Prostate gland (tissue), 2 donors: Measurements from ENCODE around the gene HOXA10. TPM values are rescaled to one million over a fixed set of nuclear protein-coding genes. Genes with fewer than 3 reads are reported as not detected.

ENCODE experiments used
- DNase-seq: peaks from one replicate; pipeline ENCODE4 v3.0.0-alpha.2; 2019; ENCODE audit warnings: low spot score
- H3K27ac ChIP-seq, 2 donors: fragments of 200-600 bp; sonication (generic); 2 replicates each; pipeline ENCODE4 v1.5.1; 2017 to 2019
- H3K27me3 ChIP-seq: fragments of 200-600 bp; sonication (generic); replicated peaks from 2 replicates; pipeline ENCODE4 v1.5.1; 2019; ENCODE audit not compliant: insufficient read depth
- H3K36me3 ChIP-seq, 2 donors: fragments of 200-600 bp; sonication (generic); 1 replicate in 1 of 2; 2 replicates in 1 of 2; pipeline versions ENCODE4 v1.5.1 to v1.8.1; 2017 to 2019
- H3K4me1 ChIP-seq: fragments of 200-600 bp; sonication (generic); replicated peaks from 2 replicates; pipeline ENCODE4 v1.5.1; 2019
- H3K4me3 ChIP-seq, 2 donors: fragments of 200-600 bp; sonication (generic); 2 replicates each; pipeline ENCODE4 v1.5.1; 2017 to 2019
- H3K9me3 ChIP-seq: fragments of 200-600 bp; sonication (generic); 2 replicates; pipeline ENCODE4 v1.5.1; 2017
- POLR2A ChIP-seq: fragments of 450-650 bp; IDR thresholded peaks from one replicate; pipeline ENCODE4 v1.6.1; 2016; ENCODE audit warnings: antibody characterized with exemption, mild to moderate bottlenecking
- POLR2AphosphoS5 ChIP-seq: sonication (generic); formaldehyde crosslinking; IDR thresholded peaks from one replicate; pipeline ENCODE4 v1.6.1; 2017; ENCODE audit warnings: antibody characterized with exemption
- WGBS: methylation state at CpG from one replicate; pipeline ENCODE4 v1.1.5; 2018; 5-methylcytosine and 5-hydroxymethylcytosine counted together
- intact Hi-C: fragments of 100-400 bp; cut with DNase I; formaldehyde crosslinking; loops from one replicate; pipeline ENCODE4 v1.14.2; 2022
- total RNA-seq, 2 donors: library from RNA; depleted of rRNA; stranded (reverse); fragments of >200 nt; gene quantifications; one replicate each; pipeline ENCODE4 v1.1.0, GENCODE V29; 2016
- TF ChIP-seq, protein P1 (sequence below), 4 experiments: fragments of 200-600 bp in 2 of 4; fragments of 450-650 bp in 2 of 4; sonication (generic) in 2 of 4; IDR thresholded peaks; 1 replicate in 3 of 4; 2 replicates in 1 of 4; pipeline ENCODE4 v1.5.1; 2016 to 2019; ENCODE audit warnings: antibody characterized with exemption in 4 of 4, mild to moderate bottlenecking in 2 of 4, moderate library complexity in 2 of 4

The HOXA10 gene
- total RNA-seq, 2 donors from 2014 or later: 25.8 to 65.6 TPM

DNA sequence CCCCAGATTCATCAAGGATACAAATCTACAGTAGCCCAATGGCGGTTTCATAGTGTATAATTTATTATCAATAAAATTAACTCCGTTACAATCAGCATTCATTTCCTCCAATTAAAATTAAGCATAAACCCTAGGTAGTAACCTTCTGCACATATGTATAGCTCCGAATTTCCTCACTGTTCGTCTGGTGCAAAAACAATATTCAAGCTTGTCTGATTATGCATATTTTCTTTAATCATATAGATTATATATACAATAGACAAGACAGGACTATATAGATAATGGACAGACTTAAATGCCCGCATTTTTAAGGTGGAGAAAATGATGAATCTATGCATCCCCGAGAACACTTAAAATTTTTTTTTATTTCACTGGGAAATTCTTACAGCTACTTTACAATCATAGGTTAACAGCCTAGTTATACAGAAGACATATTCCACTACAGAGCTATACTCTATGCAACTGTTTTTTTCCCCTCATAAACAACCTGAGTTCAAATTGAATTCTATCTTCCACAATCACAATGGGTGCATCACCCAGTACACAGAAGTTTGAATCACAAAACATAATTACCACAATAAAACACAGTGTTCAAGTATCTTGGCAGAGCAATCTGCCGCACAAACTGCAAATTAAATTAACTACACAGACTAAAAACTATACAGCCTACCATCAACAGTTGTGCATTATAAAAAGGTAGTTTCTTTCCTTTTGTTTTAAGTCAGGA is 11.4 kb downstream of the HOXA10 start:
- H3K4me3 ChIP-seq: peak overlapping the region; percentile 61 to 80

DNA sequence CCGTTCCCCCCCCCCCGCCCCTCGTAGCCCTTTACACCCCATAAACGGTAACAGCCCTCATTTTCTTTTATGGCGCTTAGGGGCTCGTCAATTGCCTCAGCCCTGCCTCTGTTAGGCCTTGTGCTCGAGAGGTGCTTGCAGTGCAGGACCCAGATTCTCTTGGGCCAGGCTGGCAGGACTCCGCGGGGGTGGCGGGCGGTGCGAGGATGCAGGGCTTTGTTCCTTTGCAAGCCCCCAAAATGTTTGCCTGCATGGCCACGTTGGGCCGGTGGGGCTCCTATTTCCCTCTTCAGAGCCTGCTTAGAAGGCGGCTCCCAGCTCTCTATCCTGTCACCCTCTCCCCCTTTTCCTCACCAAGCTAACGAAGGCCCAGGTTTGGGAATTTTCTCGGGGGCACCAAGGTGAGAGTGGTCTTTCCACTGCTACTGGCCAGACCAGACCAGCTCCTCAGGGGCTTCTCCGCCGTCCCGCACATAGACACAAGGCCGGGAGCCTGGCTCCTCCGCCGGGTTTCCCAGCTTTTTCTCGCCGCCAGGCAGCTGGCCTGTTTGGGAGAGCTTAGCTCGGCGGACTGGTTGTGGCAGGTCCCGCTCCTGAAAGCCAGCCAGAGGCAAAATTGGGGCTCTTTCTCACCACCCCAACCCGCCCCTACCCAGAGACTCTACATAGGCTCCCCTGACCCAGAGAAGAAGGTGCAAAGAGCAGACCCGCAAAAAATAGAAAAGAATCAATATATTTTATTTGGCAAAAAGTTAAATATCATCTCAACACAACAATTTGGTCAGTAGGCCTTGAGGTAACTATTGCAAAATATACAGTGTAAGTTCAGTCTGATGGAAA is 12.2 kb downstream of the HOXA10 start:
- peak overlapping the region; percentile 73 to 96 for H3K27ac ChIP-seq
- DNase-seq: no peak
- 40% methylated on average over 28 of the region's 30 CpGs for WGBS

More for the DNA sequence above, 11.4 kb downstream of the HOXA10 start:
- no peak for TF ChIP-seq POLR2AphosphoS5
- TF ChIP-seq POLR2A: no peak
- TF ChIP-seq, protein P1, sequence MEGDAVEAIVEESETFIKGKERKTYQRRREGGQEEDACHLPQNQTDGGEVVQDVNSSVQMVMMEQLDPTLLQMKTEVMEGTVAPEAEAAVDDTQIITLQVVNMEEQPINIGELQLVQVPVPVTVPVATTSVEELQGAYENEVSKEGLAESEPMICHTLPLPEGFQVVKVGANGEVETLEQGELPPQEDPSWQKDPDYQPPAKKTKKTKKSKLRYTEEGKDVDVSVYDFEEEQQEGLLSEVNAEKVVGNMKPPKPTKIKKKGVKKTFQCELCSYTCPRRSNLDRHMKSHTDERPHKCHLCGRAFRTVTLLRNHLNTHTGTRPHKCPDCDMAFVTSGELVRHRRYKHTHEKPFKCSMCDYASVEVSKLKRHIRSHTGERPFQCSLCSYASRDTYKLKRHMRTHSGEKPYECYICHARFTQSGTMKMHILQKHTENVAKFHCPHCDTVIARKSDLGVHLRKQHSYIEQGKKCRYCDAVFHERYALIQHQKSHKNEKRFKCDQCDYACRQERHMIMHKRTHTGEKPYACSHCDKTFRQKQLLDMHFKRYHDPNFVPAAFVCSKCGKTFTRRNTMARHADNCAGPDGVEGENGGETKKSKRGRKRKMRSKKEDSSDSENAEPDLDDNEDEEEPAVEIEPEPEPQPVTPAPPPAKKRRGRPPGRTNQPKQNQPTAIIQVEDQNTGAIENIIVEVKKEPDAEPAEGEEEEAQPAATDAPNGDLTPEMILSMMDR (IDR thresholded peaks at IDR 0.05): no peak
- intact Hi-C loops: no loop called here
- Histone ChIP-seq H3K4me1 (no peaks in the 10 kb centered on the region), H3K9me3 (no peaks in the 10 kb centered on the region), H3K27me3 (no peaks in the 10 kb centered on the region), H3K36me3 (no peaks in the 10 kb centered on the region), H3K27ac (peak overlapping the region; percentile 96)
- WGBS: 28% methylated on average over 7 of the region's 7 CpGs
- no peak for DNase-seq

DNA sequence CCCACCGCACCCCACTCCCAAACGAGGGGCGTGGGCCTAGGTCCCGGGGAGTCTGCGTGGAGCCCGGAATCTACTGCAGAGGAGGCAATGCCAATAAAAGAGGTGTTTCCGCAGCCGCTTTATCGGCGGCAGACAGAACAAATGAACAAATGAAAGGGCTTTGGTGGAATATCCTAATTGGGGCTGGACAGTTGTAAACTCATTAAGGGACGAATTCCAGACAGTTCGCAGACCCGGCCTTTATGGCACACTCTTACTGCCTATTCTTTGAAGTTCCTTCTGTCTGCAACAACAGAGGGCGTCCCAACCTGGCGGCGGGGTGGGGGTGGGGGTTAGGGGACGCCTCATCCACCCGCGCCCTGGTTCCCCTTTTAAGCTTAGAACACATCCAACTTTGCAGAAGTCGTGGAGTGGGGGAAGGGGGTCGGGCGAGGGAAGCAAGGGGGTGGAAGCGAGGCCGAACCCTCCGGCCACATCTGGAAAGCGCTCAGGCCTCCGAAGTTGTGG is 12.9 kb downstream of the HOXA10 start:
- Histone ChIP-seq H3K4me1 (no peaks in the 10 kb centered on the region), H3K27ac (peak overlapping the region; percentile 73 to 96), H3K27me3 (no peaks in the 10 kb centered on the region), H3K9me3 (no peaks in the 10 kb centered on the region), H3K4me3 (peak overlapping the region; percentile 61 to 80), H3K36me3 (no peaks in the 10 kb centered on the region)
- intact Hi-C loops: loop anchor here (1.0 to 2.0 kb wide), 2 partner anchors 475 to 790 kb away; no protein-coding TSS in a partner anchor
- WGBS: 4% methylated on average over 26 of the region's 27 CpGs
- TF ChIP-seq POLR2A: no peak
- TF ChIP-seq, protein P1 (IDR thresholded peaks at IDR 0.05): peak in 1 of 4 experiments; percentile 4
- TF ChIP-seq POLR2AphosphoS5: no peak
- no peak for DNase-seq

More for the DNA sequence above, 12.2 kb downstream of the HOXA10 start:
- Histone ChIP-seq H3K9me3 (no peaks in the 10 kb centered on the region), H3K4me3 (peak overlapping the region; percentile 61 to 80), H3K4me1 (no peaks in the 10 kb centered on the region), H3K27me3 (no peaks in the 10 kb centered on the region), H3K36me3 (no peaks in the 10 kb centered on the region)
- intact Hi-C loops: loop anchor here (1.0 to 2.0 kb wide), 2 partner anchors 476 to 791 kb away; no protein-coding TSS in a partner anchor
- TF ChIP-seq, protein P1 (IDR thresholded peaks at IDR 0.05): peak in 1 of 4 experiments; percentile 2
- TF ChIP-seq POLR2AphosphoS5 (no peak), POLR2A (no peak)

DNA sequence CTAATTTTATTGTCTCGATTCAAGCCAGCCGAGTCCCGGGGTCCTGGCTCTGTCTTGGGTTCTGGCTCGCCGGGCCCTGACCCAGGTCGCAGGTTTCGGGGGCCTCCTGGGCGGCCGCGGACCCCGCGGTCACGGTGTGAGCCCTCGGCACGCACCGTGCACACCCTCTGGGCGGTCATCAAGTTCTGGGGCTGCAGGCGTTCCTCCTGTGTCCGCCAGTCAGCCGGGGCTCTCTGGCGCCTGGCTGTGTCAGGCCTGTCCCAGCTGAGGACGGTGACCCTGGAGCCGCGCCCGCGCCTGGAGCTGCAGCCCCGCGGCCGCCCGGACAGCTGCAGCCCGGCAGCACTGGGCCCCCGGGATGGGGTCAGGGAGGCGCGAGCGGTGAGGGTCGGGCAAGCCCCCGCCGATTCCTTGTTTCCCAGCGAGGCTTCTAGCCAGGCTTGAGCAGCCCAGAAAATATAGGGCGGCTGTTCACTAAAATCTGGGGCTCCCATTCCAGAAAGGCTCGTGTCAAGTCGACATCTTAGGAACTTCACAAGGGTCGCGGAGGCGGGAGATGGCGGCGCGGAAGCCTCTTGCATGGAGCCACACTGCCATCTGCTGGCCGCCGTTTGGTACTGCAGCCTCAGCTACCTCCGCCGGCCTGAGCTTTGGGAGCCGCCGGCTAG is 13.4 kb downstream of the HOXA10 start:
- TF ChIP-seq POLR2A (peak; percentile 8), POLR2AphosphoS5 (peak; percentile 65)
- TF ChIP-seq, protein P1 (IDR thresholded peaks at IDR 0.05): peak; percentile 98 to 100 (median 100)
- Histone ChIP-seq H3K4me3 (peak overlapping the region; percentile 61 to 80), H3K4me1 (peaks cover under 1% of the 10 kb centered on the region), H3K27ac (peak overlapping the region; percentile 73 to 96), H3K36me3 (no peaks in the 10 kb centered on the region), H3K27me3 (no peaks in the 10 kb centered on the region), H3K9me3 (no peaks in the 10 kb centered on the region)
- WGBS: 7% methylated on average over 31 of the region's 54 CpGs
- DNase-seq: peak; percentile 90
- intact Hi-C loops: loop anchor here (1.0 to 2.0 kb wide), 2 partner anchors 474 to 790 kb away; no protein-coding TSS in a partner anchor
